Measurements from ENCODE around the gene MAFG. TPM values are rescaled to one million over a fixed set of nuclear protein-coding genes. Genes with fewer than 3 reads are reported as not detected.

MAFG gene
- total and polyA plus RNA-seq, 9 of the 15 experiments (the other 6 are each of a cell fraction or from before 2014, with no cell fraction given) = 1.1 to 58.1 (median 24.9) TPM

- TF ChIP-seq SIN3A (IDR thresholded peaks at IDR 0.05; ENCODE audit: borderline replicate concordance in 2 of 2, control insufficient read depth in 1 of 2, low read depth in 2 of 2, low read length in 2 of 2) = peak in 1 of 2 experiments; percentile 65; a peak in 1 of 4 replicates
- peak; percentile 41 for TF ChIP-seq POLR2B (IDR thresholded peaks at IDR 0.05; ENCODE audit: low read depth, partially characterized antibody)
- TF ChIP-seq ZNF551 (CRISPR knock-in tag; IDR thresholded peaks at IDR 0.05) = no peak
- no peak for TF ChIP-seq HMBOX1 (IDR thresholded peaks at IDR 0.05)
- no peak for TF ChIP-seq SNRNP70 (optimal IDR thresholded peaks at IDR 0.05; ENCODE audit: low read depth, low read length)
- no peak for TF ChIP-seq PREB (CRISPR knock-in tag; IDR thresholded peaks at IDR 0.05)
- no peak for TF ChIP-seq CEBPB (tag; IDR thresholded peaks at IDR 0.05)
- no peak for TF ChIP-seq BRF2 (IDR thresholded peaks at IDR 0.05; ENCODE audit: borderline replicate concordance, insufficient read depth, insufficient read length)
- TF ChIP-seq NELFE (IDR thresholded peaks at IDR 0.05; ENCODE audit: insufficient read depth, insufficient read length) = no peak
- no peak for TF ChIP-seq FOS (IDR thresholded peaks at IDR 0.05; ENCODE audit: extremely low read depth, insufficient read length)
- no peak for TF ChIP-seq ZNF165 (CRISPR knock-in tag; IDR thresholded peaks at IDR 0.05; ENCODE audit: borderline replicate concordance)
- no peak for TF ChIP-seq RBM22 (IDR thresholded peaks at IDR 0.05; ENCODE audit: low read depth, low read length, poor library complexity, severe bottlenecking)
- no peak for TF ChIP-seq XRCC3 (IDR thresholded peaks at IDR 0.05)
- peak; percentile 72 for TF ChIP-seq POLR2G (IDR thresholded peaks at IDR 0.05; ENCODE audit: low read depth, low read length)
- TF ChIP-seq ELF2 (CRISPR knock-in tag; IDR thresholded peaks at IDR 0.05) = 0 out of 2 replicates have a peak, but pooled peaks have one; percentile 23
- TF ChIP-seq KLF1 (tag; IDR thresholded peaks at IDR 0.05) = no peak
- TF ChIP-seq ZZZ3 (IDR thresholded peaks at IDR 0.05) = no peak
- TF ChIP-seq ZNF175 (CRISPR knock-in tag; IDR thresholded peaks at IDR 0.05; ENCODE audit: low read depth) = no peak
- TF ChIP-seq CHAMP1 (IDR thresholded peaks at IDR 0.05) = no peak
- TF ChIP-seq, protein P1, sequence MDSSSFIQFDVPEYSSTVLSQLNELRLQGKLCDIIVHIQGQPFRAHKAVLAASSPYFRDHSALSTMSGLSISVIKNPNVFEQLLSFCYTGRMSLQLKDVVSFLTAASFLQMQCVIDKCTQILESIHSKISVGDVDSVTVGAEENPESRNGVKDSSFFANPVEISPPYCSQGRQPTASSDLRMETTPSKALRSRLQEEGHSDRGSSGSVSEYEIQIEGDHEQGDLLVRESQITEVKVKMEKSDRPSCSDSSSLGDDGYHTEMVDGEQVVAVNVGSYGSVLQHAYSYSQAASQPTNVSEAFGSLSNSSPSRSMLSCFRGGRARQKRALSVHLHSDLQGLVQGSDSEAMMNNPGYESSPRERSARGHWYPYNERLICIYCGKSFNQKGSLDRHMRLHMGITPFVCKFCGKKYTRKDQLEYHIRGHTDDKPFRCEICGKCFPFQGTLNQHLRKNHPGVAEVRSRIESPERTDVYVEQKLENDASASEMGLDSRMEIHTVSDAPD (CRISPR knock-in tag; IDR thresholded peaks at IDR 0.05) = no peak
- peak; percentile 11; the same call in 1 of the 2 replicates for TF ChIP-seq HNRNPL (IDR thresholded peaks at IDR 0.05; ENCODE audit: low read depth, low read length)
Measured at GRCh38 chr17:81911277-81911961, 16.1 kb downstream of the MAFG start, which contains the start of gene PCYT2 (continued).
